ENCODE measurements around the gene OR10A3. TPM values are rescaled to one million over a fixed set of nuclear protein-coding genes. Genes with fewer than 3 reads are reported as not detected.

The OR10A3 gene
- total RNA-seq, 1 experiment from 2014 or later: not detected

DNA sequence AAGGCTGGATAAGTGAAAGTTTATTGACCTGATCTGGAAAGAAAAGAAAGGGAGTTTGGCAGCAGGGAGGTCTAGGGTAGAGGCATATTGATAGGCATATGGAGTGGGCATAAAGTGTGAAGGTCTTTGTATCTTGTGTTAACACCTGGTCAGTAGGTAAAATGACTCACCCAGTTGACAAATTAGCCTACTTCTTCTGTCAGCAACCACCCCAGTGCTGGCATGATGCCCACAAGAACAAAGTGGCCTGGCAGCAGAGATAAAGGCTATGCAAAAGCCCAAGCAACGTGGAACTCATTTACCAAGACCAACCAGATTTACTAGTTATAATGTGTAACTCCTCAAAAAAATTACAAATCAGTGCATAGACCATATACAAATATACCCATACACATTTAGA is 4.9 kb downstream of the OR10A3 start:
- Histone ChIP-seq H3K9me3 (ENCODE audit: insufficient read depth, low read depth) (peaks cover 4% of the 10 kb centered on the region; the same call in 1 of the 2 replicates), H4K20me1 (ENCODE audit: insufficient read depth) (no peaks in the 10 kb centered on the region), H3K4me1 (replicated peaks; ENCODE audit: insufficient read depth) (peaks cover 19% of the 10 kb centered on the region), H3K27ac (peak overlapping the region; percentile 40), H3K9me2 (ENCODE audit: insufficient read depth) (no peaks in the 10 kb centered on the region), H3K4me3 (no peak overlapping the region), H3K27me3 (ENCODE audit: insufficient read depth, low read depth) (no peaks in the 10 kb centered on the region), H3F3A (ENCODE audit: insufficient read depth, low read depth) (peaks cover 8% of the 10 kb centered on the region; the same call in 1 of the 2 replicates), H2AFZ (no peak overlapping the region), H3K79me2 (ENCODE audit: low read depth) (no peaks in the 10 kb centered on the region), H3K4me2 (peak overlapping the region; percentile 55), H3K36me3 (ENCODE audit: low read depth) (no peaks in the 10 kb centered on the region)
- CTCF ChIA-PET: no interaction called here
- no TSS peak for BruUV-seq (replicated peaks)
- intact Hi-C loops (cut with micrococcal nuclease; ENCODE audit: unreplicated experiment): loop anchor here (1.0 to 2.0 kb wide), 3 partner anchors 28 to 40 kb away; no protein-coding TSS in a partner anchor
- TF ChIP-seq, protein P1, sequence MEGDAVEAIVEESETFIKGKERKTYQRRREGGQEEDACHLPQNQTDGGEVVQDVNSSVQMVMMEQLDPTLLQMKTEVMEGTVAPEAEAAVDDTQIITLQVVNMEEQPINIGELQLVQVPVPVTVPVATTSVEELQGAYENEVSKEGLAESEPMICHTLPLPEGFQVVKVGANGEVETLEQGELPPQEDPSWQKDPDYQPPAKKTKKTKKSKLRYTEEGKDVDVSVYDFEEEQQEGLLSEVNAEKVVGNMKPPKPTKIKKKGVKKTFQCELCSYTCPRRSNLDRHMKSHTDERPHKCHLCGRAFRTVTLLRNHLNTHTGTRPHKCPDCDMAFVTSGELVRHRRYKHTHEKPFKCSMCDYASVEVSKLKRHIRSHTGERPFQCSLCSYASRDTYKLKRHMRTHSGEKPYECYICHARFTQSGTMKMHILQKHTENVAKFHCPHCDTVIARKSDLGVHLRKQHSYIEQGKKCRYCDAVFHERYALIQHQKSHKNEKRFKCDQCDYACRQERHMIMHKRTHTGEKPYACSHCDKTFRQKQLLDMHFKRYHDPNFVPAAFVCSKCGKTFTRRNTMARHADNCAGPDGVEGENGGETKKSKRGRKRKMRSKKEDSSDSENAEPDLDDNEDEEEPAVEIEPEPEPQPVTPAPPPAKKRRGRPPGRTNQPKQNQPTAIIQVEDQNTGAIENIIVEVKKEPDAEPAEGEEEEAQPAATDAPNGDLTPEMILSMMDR (conservative IDR thresholded peaks at IDR 0.05): no peak
- TF ChIP-seq EZH2 (IDR thresholded peaks at IDR 0.05; ENCODE audit: low read depth): no peak
- POLR2A ChIA-PET (ENCODE audit: unreplicated experiment): no interaction called here
- DNase-seq: peak; percentile 82 to 91

DNA sequence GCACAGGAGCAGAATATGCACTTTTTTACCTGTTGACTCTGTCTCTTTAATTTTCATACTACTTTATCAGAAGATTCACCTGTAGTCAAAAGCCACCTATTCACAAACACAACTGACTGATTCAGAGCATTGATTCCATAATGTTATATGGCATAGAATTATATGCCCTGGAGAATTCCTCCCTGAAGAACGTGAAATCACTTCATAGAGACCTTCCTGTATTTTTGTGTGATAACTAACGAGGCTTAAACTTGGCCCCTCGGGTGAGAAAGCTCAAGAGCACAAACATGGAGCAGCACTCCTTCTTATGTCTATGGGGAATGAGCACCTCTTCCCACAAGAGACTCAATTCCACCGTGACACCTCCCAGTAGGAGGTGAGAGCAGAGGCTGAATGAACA is 10.3 kb downstream of the OR10A3 start, which contains the start of gene OR10A6:
OR10A6 (minus strand) TSS at position 101 of the 400 bp plus-strand sequence. CDS start 2,606 bp downstream, outside the sequence.
- H3K9me2 ChIP-seq (ENCODE audit: insufficient read depth): no peaks in the 10 kb centered on the region
- peaks cover 4% of the 10 kb centered on the region; the same call in 1 of the 2 replicates for H3K9me3 ChIP-seq (ENCODE audit: insufficient read depth, low read depth)
- DNase-seq: no peak
- H3F3A ChIP-seq (ENCODE audit: insufficient read depth, low read depth): peaks cover 4% of the 10 kb centered on the region; the same call in 1 of the 2 replicates
- ChIA-PET CTCF (no interaction called here), POLR2A (ENCODE audit: unreplicated experiment) (no interaction called here)
- TF ChIP-seq, protein P1 (conservative IDR thresholded peaks at IDR 0.05): no peak
- TF ChIP-seq EZH2 (IDR thresholded peaks at IDR 0.05; ENCODE audit: low read depth): no peak
- no peaks in the 10 kb centered on the region for H3K36me3 ChIP-seq (ENCODE audit: low read depth)
- no peaks in the 10 kb centered on the region for H4K20me1 ChIP-seq (ENCODE audit: insufficient read depth)
- no peak within 1 kb of the TSS for H3K27ac ChIP-seq
- H3K4me2 ChIP-seq: no peak within 1 kb of the TSS
- H3K79me2 ChIP-seq (ENCODE audit: low read depth): no peaks in the 10 kb centered on the region
- intact Hi-C loops (cut with micrococcal nuclease; ENCODE audit: unreplicated experiment): no loop called here
- H3K27me3 ChIP-seq (ENCODE audit: insufficient read depth, low read depth): no peaks in the 10 kb centered on the region
- no peak within 1 kb of the TSS for H3K4me3 ChIP-seq
- H3K4me1 ChIP-seq (replicated peaks; ENCODE audit: insufficient read depth): peaks cover 6% of the 10 kb centered on the region
- BruUV-seq (replicated peaks): no TSS peak
- no peak within 1 kb of the TSS for H2AFZ ChIP-seq

- no TSS peak for BruUV-seq (replicated peaks)
- Histone ChIP-seq H3K36me3 (ENCODE audit: low read depth) (no peaks in the 10 kb centered on the region), H3K4me2 (no peak overlapping the region), H3F3A (ENCODE audit: insufficient read depth, low read depth) (no peaks in the 10 kb centered on the region), H3K79me2 (ENCODE audit: low read depth) (no peaks in the 10 kb centered on the region), H3K9me2 (ENCODE audit: insufficient read depth) (no peaks in the 10 kb centered on the region), H3K27me3 (ENCODE audit: insufficient read depth, low read depth) (no peaks in the 10 kb centered on the region), H3K27ac (no peak overlapping the region), H3K4me3 (no peak overlapping the region), H2AFZ (no peak overlapping the region), H3K9me3 (ENCODE audit: insufficient read depth, low read depth) (no peaks in the 10 kb centered on the region), H3K4me1 (replicated peaks; ENCODE audit: insufficient read depth) (no peaks in the 10 kb centered on the region), H4K20me1 (ENCODE audit: insufficient read depth) (no peaks in the 10 kb centered on the region)
- intact Hi-C loops (cut with micrococcal nuclease; ENCODE audit: unreplicated experiment): no loop called here
- no peak for DNase-seq
- ChIA-PET POLR2A (ENCODE audit: unreplicated experiment) (no interaction called here), CTCF (no interaction called here)
- TF ChIP-seq EZH2 (IDR thresholded peaks at IDR 0.05; ENCODE audit: low read depth): no peak
Observed at GRCh38 chr11:7927635-7928034, 13.9 kb downstream of the OR10A3 start.

DNA sequence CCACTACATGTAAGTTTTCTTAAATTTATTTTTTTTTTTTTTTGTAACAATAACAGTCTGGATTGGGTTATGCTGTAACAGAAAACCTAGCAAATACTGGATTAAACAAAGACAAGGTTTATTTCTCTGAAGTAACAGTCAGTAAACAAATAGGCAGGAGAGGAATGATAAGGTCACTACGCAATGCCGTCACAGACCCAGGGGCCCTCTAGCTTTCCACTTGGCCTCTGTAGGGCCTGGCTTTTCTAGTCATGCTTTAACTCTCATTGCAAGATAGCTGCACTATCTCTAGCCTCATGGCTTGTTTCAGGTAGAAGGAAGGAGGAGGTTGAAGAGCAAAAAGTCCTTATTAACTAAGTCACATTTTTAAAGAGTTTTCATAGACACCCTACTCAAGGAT is 17.0 kb downstream of the OR10A3 start:
- Histone ChIP-seq H3K36me3 (ENCODE audit: low read depth) (no peaks in the 10 kb centered on the region), H3K4me2 (no peak overlapping the region), H3K79me2 (ENCODE audit: low read depth) (no peaks in the 10 kb centered on the region), H3K4me1 (replicated peaks; ENCODE audit: insufficient read depth) (no peaks in the 10 kb centered on the region), H3K4me3 (no peak overlapping the region), H2AFZ (no peak overlapping the region), H3K9me3 (ENCODE audit: insufficient read depth, low read depth) (no peaks in the 10 kb centered on the region), H4K20me1 (ENCODE audit: insufficient read depth) (no peaks in the 10 kb centered on the region), H3K27me3 (ENCODE audit: insufficient read depth, low read depth) (no peaks in the 10 kb centered on the region), H3K9me2 (ENCODE audit: insufficient read depth) (no peaks in the 10 kb centered on the region), H3K27ac (no peak overlapping the region), H3F3A (ENCODE audit: insufficient read depth, low read depth) (no peaks in the 10 kb centered on the region)
- CTCF ChIA-PET: no interaction called here
- no peak for DNase-seq
- no TSS peak for BruUV-seq (replicated peaks)
- TF ChIP-seq EZH2 (IDR thresholded peaks at IDR 0.05; ENCODE audit: low read depth): no peak
- TF ChIP-seq, protein P1 (conservative IDR thresholded peaks at IDR 0.05): no peak
- intact Hi-C loops (cut with micrococcal nuclease; ENCODE audit: unreplicated experiment): no loop called here
- POLR2A ChIA-PET (ENCODE audit: unreplicated experiment): no interaction called here

All from PC-9 (cell line).